ENCODE measurements around the gene PNKD. TPM values are rescaled to one million over a fixed set of nuclear protein-coding genes. Genes with fewer than 3 reads are reported as not detected.

PNKD gene
- total and polyA plus RNA-seq, 2 of the 8 experiments (the other 6 are each of a cell fraction or from before 2014, with no cell fraction given), result 43.9 to 65.4 TPM

GRCh38 chr2:218298314-218298875 is 28.1 kb downstream of the PNKD start:
- no peak overlapping the region for H3K18ac ChIP-seq (ENCODE audit: extremely low read depth, low read length)
- CTCF ChIA-PET (ENCODE audit: partially characterized antibody), result interaction anchor here (0.9 to 12.1 kb wide), 12 partner anchors 8 to 168 kb away, joined by 3 to 192 read pairs (median 5); partner anchors contain the start of gene CATIP
- H3K23me2 ChIP-seq (ENCODE audit: low read depth, low read length), result no peaks in the 10 kb centered on the region

More at GRCh38 chr2:218298314-218298875, 28.1 kb downstream of the PNKD start:
- TF ChIP-seq TAF1 (IDR thresholded peaks at IDR 0.05; ENCODE audit: low read depth, low read length) (no peak), SP2 (IDR thresholded peaks at IDR 0.05; ENCODE audit: low read length) (no peak), SUZ12 (IDR thresholded peaks at IDR 0.05; ENCODE audit: low read length) (no peak), RNF2 (IDR thresholded peaks at IDR 0.05; ENCODE audit: borderline replicate concordance, low read depth, low read length, missing control alignments, poor library complexity, severe bottlenecking) (no peak), CBX8 (IDR thresholded peaks at IDR 0.05; ENCODE audit: borderline replicate concordance, low read depth, low read length) (no peak), POLR2A (IDR thresholded peaks at IDR 0.05; ENCODE audit: control extremely low read depth in 1 of 2, low read depth in 2 of 2, low read length in 2 of 2) (no peak), EZH2 (IDR thresholded peaks at IDR 0.05; ENCODE audit: low read depth, low read length, severe bottlenecking) (no peak), ZNF274 (IDR thresholded peaks at IDR 0.05; ENCODE audit: borderline replicate concordance, extremely low read depth, low read length) (no peak), POLR2AphosphoS5 (IDR thresholded peaks at IDR 0.05; ENCODE audit: low read depth, low read length) (no peak), TCF12 (IDR thresholded peaks at IDR 0.05; ENCODE audit: low read depth, low read length) (no peak), SRF (IDR thresholded peaks at IDR 0.05; ENCODE audit: low read depth, low read length) (no peak)
- Histone ChIP-seq H3K4me1 (replicated peaks in 1 of 4; ENCODE audit: control insufficient read depth in 3 of 4, insufficient read depth in 4 of 4, low read length in 3 of 4) (peaks cover 0 to 6% (median 1%) of the 10 kb centered on the region in 4 experiments; a peak in 3 of 7 replicates), H3K79me1 (ENCODE audit: low read depth, low read length) (no peaks in the 10 kb centered on the region), H2BK20ac (ENCODE audit: low read length) (no peak overlapping the region), H3K27me3 (replicated peaks in 1 of 4; ENCODE audit: control insufficient read depth in 3 of 4, extremely low read depth in 1 of 4, insufficient read depth in 3 of 4, low read length in 3 of 4) (no peaks in the 10 kb centered on the region), H3K4ac (replicated peaks; ENCODE audit: insufficient read length, low read depth, low read length) (peak overlapping the region; percentile 72), H2BK120ac (replicated peaks; ENCODE audit: low read depth, low read length) (no peak overlapping the region), H3K23ac (ENCODE audit: insufficient read length) (no peak overlapping the region), H4K20me1 (replicated peaks in 1 of 2; ENCODE audit: control insufficient read depth in 1 of 2, insufficient read depth in 2 of 2, low read length in 2 of 2) (no peaks in the 10 kb centered on the region), H3K14ac (ENCODE audit: insufficient read length) (no peak overlapping the region), H3K4me2 (ENCODE audit: insufficient read depth in 1 of 2, low read depth in 2 of 2, low read length in 2 of 2) (no peak overlapping the region), H2BK12ac (ENCODE audit: low read depth, low read length) (0 out of 2 replicates have a peak overlapping the region, but pooled peaks have one; percentile 50), H4K5ac (ENCODE audit: insufficient read length, low read depth, low read length) (no peak overlapping the region), H2AFZ (ENCODE audit: low read length) (no peak overlapping the region), H3K4me3 (ENCODE audit: extremely low read depth in 1 of 4, insufficient read depth in 2 of 4, low read depth in 3 of 4, low read length in 4 of 4) (no peak overlapping the region), H2BK5ac (ENCODE audit: low read depth, low read length) (0 out of 2 replicates have a peak overlapping the region, but pooled peaks have one; percentile 44), H2AK5ac (ENCODE audit: low read depth, low read length) (no peak overlapping the region), H2BK15ac (ENCODE audit: low read length) (no peak overlapping the region), H3K9ac (replicated peaks in 1 of 4; ENCODE audit: extremely low read depth in 1 of 4, low read depth in 3 of 4, low read length in 3 of 4) (no peak overlapping the region), H3K79me2 (ENCODE audit: control insufficient read depth in 1 of 2, insufficient read depth in 2 of 2, low read length in 2 of 2) (no peaks in the 10 kb centered on the region), H4K91ac (replicated peaks; ENCODE audit: insufficient read length, low read length) (no peak overlapping the region), H3K36me3 (ENCODE audit: control insufficient read depth in 2 of 4, insufficient read depth in 4 of 4, low read length in 3 of 4) (no peaks in the 10 kb centered on the region), H3K9me3 (ENCODE audit: insufficient read depth in 2 of 2, low read depth in 1 of 2, low read length in 1 of 2) (no peaks in the 10 kb centered on the region), H3K27ac (ENCODE audit: low read depth, low read length) (no peak overlapping the region), H3K56ac (replicated peaks; ENCODE audit: insufficient read length, low read depth, low read length) (no peak overlapping the region), H4K8ac (ENCODE audit: extremely low read depth, insufficient read depth, low read length) (no peak overlapping the region)
- WGBS, 2 experiments (ENCODE audit: extremely low coverage in 1 of 2, insufficient coverage in 1 of 2, insufficient read length in 1 of 2, insufficient replicate concordance in 2 of 2, low coverage in 1 of 2, low lambda C conversion rate in 2 of 2, missing lambda C conversion rate in 1 of 2), result 75% methylated on average over 6 of the region's 6 CpGs; no CpG with 5 or more reads in 1 of the 2 experiments
- POLR2A ChIA-PET (ENCODE audit: partially characterized antibody), result interaction anchor here (1.6 kb wide), 1 partner anchor 99 kb away, joined by 3 read pairs; no protein-coding TSS in a partner anchor
- DNase-seq (ENCODE audit: low read depth in 1 of 2, low spot score in 2 of 2), result no peak
- no peak for FAIRE-seq
